HepG2 (cell line): Measurements from ENCODE around the gene LRPPRC. TPM values are rescaled to one million over a fixed set of nuclear protein-coding genes. Genes with fewer than 3 reads are reported as not detected.

Experiments
- BCLAF1 ChIP-seq: fragments of 450-650 bp; IDR thresholded peaks from 2 replicates; pipeline ENCODE4 v1.6.1; 2017; ENCODE audit warnings: mild to moderate bottlenecking
- CEBPB ChIP-seq: IDR thresholded peaks from 2 replicates; pipeline ENCODE4 v1.6.1; 2011; ENCODE audit warnings: low read depth, low read length, improper control_type of control experiment, borderline replicate concordance
- HMGXB3 ChIP-seq: sonication (generic); formaldehyde crosslinking; IDR thresholded peaks from 2 replicates; pipeline ENCODE4 v1.4.0; 2020; ENCODE audit warnings: missing genetic modification reagents, borderline replicate concordance
- KLF16 ChIP-seq, 2 experiments: sonication (generic) in 1 of 2; formaldehyde crosslinking in 1 of 2; IDR thresholded peaks; 2 replicates each; pipeline versions ENCODE4 v1.6.1 to v1.8.0; 2016 to 2023; ENCODE audit warnings: missing genetic modification reagents in 2 of 2, missing compliant biosample characterization in 1 of 2
- KMT2B ChIP-seq: IDR thresholded peaks from 2 replicates; pipeline ENCODE4 v1.6.1; 2016; ENCODE audit warnings: missing genetic modification reagents, missing compliant biosample characterization
- MAFK ChIP-seq, 2 experiments: IDR thresholded peaks in 1 of 2; conservative IDR thresholded peaks in 1 of 2; 2 replicates each; pipeline ENCODE4 v1.6.1; 2011; ENCODE audit warnings: improper control_type of control experiment in 2 of 2, low read length in 2 of 2
- MLLT10 ChIP-seq: sonication (generic); formaldehyde crosslinking; IDR thresholded peaks from 2 replicates; pipeline ENCODE4 v1.4.0; 2020; ENCODE audit warnings: missing genetic modification reagents
- MZF1 ChIP-seq: sonication (generic); formaldehyde crosslinking; IDR thresholded peaks from 2 replicates; pipeline ENCODE4 v1.8.1; 2023; ENCODE audit warnings: mild to moderate bottlenecking, missing genetic modification reagents, borderline replicate concordance
- NR2C2 ChIP-seq: sonication (generic); formaldehyde crosslinking; IDR thresholded peaks from 2 replicates; pipeline ENCODE4 v1.4.0; 2020; ENCODE audit warnings: missing genetic modification reagents, mild to moderate bottlenecking, moderate library complexity, borderline replicate concordance
- YEATS2 ChIP-seq: sonication (generic); formaldehyde crosslinking; IDR thresholded peaks from 2 replicates; pipeline ENCODE4 v1.4.0; 2020; ENCODE audit warnings: missing genetic modification reagents, borderline replicate concordance
- ZBTB8A ChIP-seq: sonication (generic); formaldehyde crosslinking; IDR thresholded peaks from 2 replicates; pipeline ENCODE4 v1.4.0; 2020; ENCODE audit warnings: mild to moderate bottlenecking, low read depth, missing genetic modification reagents, borderline replicate concordance
- ZNF230 ChIP-seq: sonication (generic); formaldehyde crosslinking; IDR thresholded peaks from 2 replicates; pipeline ENCODE4 v1.4.0; 2020; ENCODE audit warnings: mild to moderate bottlenecking, missing genetic modification reagents
- ZNF44 ChIP-seq: sonication (generic); formaldehyde crosslinking; IDR thresholded peaks from 2 replicates; pipeline ENCODE4 v1.5.1; 2020; ENCODE audit warnings: mild to moderate bottlenecking, missing genetic modification reagents
- ZNF460 ChIP-seq: sonication (generic); formaldehyde crosslinking; IDR thresholded peaks from 2 replicates; pipeline ENCODE4 v1.5.1; 2020; ENCODE audit warnings: missing genetic modification reagents, mild to moderate bottlenecking, borderline replicate concordance
- ZNF710 ChIP-seq: sonication (generic); formaldehyde crosslinking; IDR thresholded peaks from 2 replicates; pipeline ENCODE4 v1.5.0; 2020; ENCODE audit warnings: mild to moderate bottlenecking, missing genetic modification reagents, borderline replicate concordance
- ZNF891 ChIP-seq: sonication (generic); formaldehyde crosslinking; IDR thresholded peaks from 2 replicates; pipeline ENCODE4 v1.5.0; 2020; ENCODE audit warnings: mild to moderate bottlenecking, missing genetic modification reagents
- polyA plus RNA-seq, 8 experiments: library from polyadenylated mRNA; depleted of rRNA in 3 of 8; stranded (reverse) in 7 of 8; unstranded in 1 of 8; fragments of >200 nt; fragmentation: Illumina TruSeq in 4 of 8; extraction: Trizol in 4 of 8; gene quantifications; 2 replicates each; pipeline versions ENCODE4 v1.2.1 to v1.2.3, GENCODE V29; 2011 to 2016; ENCODE audit warnings: low read depth in 4 of 8, missing spikeins in 1 of 8, mixed read lengths in 1 of 8; ENCODE audit not compliant: insufficient read depth in 1 of 8
- total RNA-seq, 5 experiments: library from RNA; depleted of rRNA; stranded (reverse); fragments of >200 nt; fragmentation: Illumina TruSeq; extraction: Trizol; gene quantifications; 2 replicates each; pipeline ENCODE4 v1.2.3, GENCODE V29; 2016; ENCODE audit warnings: low read depth in 1 of 5

Gene LRPPRC
- total and polyA plus RNA-seq, 2 of the 13 experiments (the other 11 are each of a cell fraction or from before 2014, with no cell fraction given): 117 to 167 TPM

- TF ChIP-seq CEBPB: no peak
- peak; percentile 35; the same call in 1 of the 2 replicates for TF ChIP-seq HMGXB3
- TF ChIP-seq KMT2B (CRISPR knock-in tag): no peak
- no peak for TF ChIP-seq ZNF460 (CRISPR knock-in tag)
- TF ChIP-seq MAFK (conservative IDR thresholded peaks at IDR 0.05 in 1 of 2, IDR thresholded peaks at IDR 0.05 in 1 of 2; ENCODE audit: low read length in 2 of 2): no peak; a peak in 1 of 4 replicates
- TF ChIP-seq ZNF710 (CRISPR knock-in tag): 0 out of 2 replicates have a peak, but pooled peaks have one; percentile 24
- TF ChIP-seq ZNF230 (CRISPR knock-in tag): no peak
- no peak for TF ChIP-seq ZBTB8A (CRISPR knock-in tag)
- TF ChIP-seq YEATS2 (CRISPR knock-in tag): 0 out of 2 replicates have a peak, but pooled peaks have one; percentile 16
- no peak for TF ChIP-seq MLLT10 (CRISPR knock-in tag)
- TF ChIP-seq KLF16 (CRISPR knock-in tag; IDR thresholded peaks at IDR 0.05): 0 out of 4 replicates have a peak, but pooled peaks of 1 of the 2 experiments have one; percentile 40
- TF ChIP-seq BCLAF1: no peak
- TF ChIP-seq ZNF44 (CRISPR knock-in tag): no peak
- TF ChIP-seq MZF1 (CRISPR knock-in tag): no peak
- no peak for TF ChIP-seq NR2C2
- TF ChIP-seq ZNF891 (CRISPR knock-in tag): 0 out of 2 replicates have a peak, but pooled peaks have one; percentile 26
These were observed 117.9 kb downstream of the LRPPRC start (continued) for GRCh38 chr2:43877782-43878464.
